Nucleus accumbens (tissue), 56 donors: ENCODE data around the gene KRTAP12-1.
"Not testable (repeated sequence)": the region's sequence is repeated elsewhere in the genome, so short reads cannot be mapped to it uniquely, and the experiment has no call there.

Experiments
- DNase-seq, 56 donors: peaks; one replicate each; lab custom pipeline; 2025; lab: John Stamatoyannopoulos, UW

KRTAP12-1 gene

GRCh38 chr21:44699502-44700001 is 17.6 kb upstream of the KRTAP12-1 start:
- no peak for DNase-seq

GRCh38 chr21:44697811-44698734 is 16.1 kb upstream of the KRTAP12-1 start:
- DNase-seq, result no peak

DNA sequence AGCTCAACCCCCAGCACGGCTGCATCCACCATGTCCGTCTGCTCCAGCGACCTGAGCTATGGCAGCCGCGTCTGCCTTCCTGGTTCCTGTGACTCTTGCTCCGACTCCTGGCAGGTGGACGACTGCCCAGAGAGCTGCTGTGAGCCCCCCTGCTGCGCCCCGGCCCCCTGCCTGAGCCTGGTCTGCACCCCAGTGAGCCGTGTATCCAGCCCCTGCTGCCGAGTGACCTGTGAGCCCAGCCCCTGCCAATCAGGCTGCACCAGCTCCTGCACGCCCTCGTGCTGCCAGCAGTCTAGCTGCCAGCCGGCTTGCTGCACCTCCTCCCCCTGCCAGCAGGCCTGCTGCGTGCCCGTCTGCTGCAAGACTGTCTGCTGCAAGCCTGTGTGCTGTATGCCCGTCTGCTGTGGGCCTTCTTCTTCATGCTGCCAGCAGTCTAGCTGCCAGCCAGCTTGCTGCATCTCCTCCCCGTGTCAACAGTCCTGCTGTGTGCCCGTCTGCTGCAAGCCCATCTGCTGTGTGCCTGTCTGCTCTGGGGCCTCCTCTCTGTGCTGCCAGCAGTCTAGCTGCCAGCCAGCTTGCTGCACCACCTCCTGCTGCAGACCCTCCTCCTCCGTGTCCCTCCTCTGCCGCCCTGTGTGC is 15.3 kb upstream of the KRTAP12-1 start, which contains the start of gene KRTAP10-12:
KRTAP10-12 (plus strand) TSS at position 1 of the 639 bp plus-strand sequence; CDS start at position 31, 30 bp downstream.
- not testable (repeated sequence) for DNase-seq

GRCh38 chr21:44696572-44696971 is 14.6 kb upstream of the KRTAP12-1 start:
- no peak for DNase-seq

DNA sequence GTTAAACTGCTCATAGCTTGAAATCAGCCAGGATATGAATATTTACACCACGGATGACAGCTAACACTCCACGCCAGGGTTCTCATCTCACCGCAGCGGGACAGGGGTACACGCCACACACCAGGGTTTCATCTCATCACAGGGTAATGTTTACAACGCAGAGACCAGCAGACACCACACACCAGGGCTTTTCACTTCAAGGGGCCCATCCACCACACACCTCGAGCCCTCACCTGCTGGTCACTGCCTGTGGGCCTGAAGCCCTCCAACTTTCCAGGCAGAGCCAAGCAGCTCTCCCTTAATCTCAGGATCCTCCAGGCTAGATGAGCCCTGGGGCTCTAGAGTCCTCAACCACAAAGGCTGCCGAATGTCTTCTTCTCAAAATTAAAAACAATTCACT is 13.7 kb upstream of the KRTAP12-1 start:
- no peak for DNase-seq

DNA sequence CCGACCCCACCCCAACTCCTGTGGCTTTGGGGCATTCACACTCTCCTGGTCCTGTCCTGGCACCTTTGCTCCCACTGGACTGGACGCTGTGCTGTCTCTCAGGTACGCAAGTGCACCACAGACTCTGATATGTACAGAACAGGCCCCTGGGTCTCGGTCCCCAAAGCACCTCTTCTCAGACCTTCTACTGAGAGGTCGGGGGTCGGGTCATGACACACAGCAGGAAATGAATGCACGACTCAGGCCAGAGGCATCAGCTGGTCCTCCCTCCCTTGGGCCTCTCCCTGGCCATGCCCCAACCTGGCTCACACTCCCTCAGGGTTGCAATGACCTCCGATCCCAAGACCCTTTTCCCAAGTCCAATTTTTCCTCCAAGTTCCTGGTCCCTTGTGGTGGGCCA is 13.2 kb upstream of the KRTAP12-1 start:
- no peak for DNase-seq

GRCh38 chr21:44694776-44695175 is 12.8 kb upstream of the KRTAP12-1 start:
- no peak for DNase-seq

- DNase-seq, result no peak
These were observed 11.0 kb upstream of the KRTAP12-1 start for GRCh38 chr21:44692798-44693512.

DNA sequence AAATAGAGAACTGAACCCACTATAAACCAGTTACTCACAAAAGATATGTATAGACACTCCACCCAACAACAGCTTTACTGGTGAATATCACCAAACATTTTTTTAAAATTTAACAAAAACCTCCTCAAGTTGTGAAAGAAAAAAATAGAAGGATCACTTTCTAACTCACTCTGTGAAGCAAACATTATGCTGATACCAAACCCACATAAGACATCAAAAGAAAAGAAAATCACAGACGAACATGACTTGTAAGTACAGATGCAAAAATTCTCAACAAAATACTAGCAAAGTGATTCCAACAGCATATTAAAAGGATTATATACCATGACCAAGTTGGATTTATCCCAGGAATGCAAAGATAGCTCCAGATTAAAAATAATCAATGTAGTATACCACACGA is 9.7 kb upstream of the KRTAP12-1 start:
- no peak for DNase-seq

- DNase-seq, result not testable (repeated sequence)
These were observed 7.8 kb upstream of the KRTAP12-1 start for GRCh38 chr21:44689740-44690139.

GRCh38 chr21:44687671-44688070 is 5.7 kb upstream of the KRTAP12-1 start:
- DNase-seq, result no peak

GRCh38 chr21:44686843-44687561 is 5.0 kb upstream of the KRTAP12-1 start:
- no peak for DNase-seq

- DNase-seq, result no peak
These were observed 4.2 kb upstream of the KRTAP12-1 start for GRCh38 chr21:44686000-44686781.

GRCh38 chr21:44685050-44685449 is 3.1 kb upstream of the KRTAP12-1 start:
- DNase-seq, result not testable (repeated sequence)

DNA sequence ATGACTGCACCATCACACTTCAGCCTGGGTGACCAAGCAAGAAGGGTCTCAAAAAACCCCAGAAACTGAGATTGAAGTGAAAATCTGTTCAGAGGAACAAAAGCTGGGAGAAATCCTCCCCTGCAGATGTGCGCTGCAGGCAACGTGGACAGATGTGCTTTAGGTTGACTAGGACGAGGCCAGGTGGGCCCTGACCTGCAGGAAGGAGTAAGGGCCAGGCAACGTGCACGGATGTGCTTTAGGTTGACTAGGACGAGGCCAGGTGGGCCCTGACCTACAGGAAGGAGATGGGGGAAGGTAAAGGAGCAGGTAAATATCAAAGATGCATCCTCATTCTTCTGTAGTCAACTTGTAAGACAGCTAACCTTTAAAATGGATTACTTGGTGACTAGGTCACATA is 2.5 kb upstream of the KRTAP12-1 start:
- DNase-seq, result no peak

DNA sequence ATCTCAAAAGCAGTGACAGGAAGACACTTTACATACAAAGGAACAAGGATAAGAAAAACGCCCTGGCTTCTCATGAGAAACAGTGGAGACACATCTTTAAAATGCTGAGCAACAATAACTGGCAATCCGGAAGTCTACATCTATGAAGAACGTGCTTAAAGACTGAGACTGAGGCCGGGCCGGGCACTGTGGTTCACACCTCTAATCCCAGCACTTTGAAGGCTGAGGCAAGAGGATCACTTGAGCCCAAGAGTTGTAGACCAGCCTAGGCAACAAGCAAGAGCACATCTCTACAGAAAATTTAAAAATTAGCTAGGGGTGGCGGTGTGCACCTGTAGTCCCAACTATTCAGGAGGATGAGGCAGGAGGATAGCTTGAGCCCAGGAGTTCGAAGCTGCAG is 2.1 kb upstream of the KRTAP12-1 start:
- no peak for DNase-seq

GRCh38 chr21:44682580-44683151 is 703 bp upstream of the KRTAP12-1 start:
- no peak for DNase-seq

- DNase-seq, result no peak
These were observed 811 bp downstream of the KRTAP12-1 start for GRCh38 chr21:44681152-44681551.

DNA sequence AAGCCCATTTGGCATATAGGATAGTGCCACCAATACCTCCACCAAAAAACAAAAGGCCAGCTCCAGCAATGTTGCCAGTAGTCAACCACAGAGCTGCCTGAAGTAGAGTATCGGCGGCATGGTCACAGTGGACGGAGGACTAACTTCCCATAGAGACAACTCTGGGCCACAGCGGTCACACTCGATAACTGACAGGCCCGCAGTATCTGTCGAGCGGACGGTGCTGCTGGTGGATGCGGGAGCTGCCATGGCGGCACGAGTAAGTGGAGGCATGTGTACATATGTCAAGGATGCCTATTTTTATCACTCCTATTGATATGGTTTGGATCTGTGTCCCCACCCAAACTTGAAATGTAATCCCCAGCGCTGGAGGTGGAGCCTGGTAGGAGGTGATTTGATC is 4.1 kb downstream of the KRTAP12-1 start:
- DNase-seq, result no peak
